Stimulated activated naive CD8-positive, alpha-beta T cell treated with anti-CD3 and anti-CD28 coated beads, Interleukin-15, amount 100 ng/mL, for 72 hours (primary cell): ENCODE data around the gene L3MBTL2.

ENCODE experiments used
- ATAC-seq: fragments of 150-1000 bp; cut with Tn5 transposase; 2 replicates; pipeline ENCODE4 v1.10.0; 2021; ENCODE audit warnings: mild to moderate bottlenecking, moderate library complexity
- DNase-seq, 2 donors: peaks; one replicate each; pipeline ENCODE4 v3.0.0; 2021 to 2022
- H3K27ac Mint-ChIP-seq, 2 donors: one replicate each; pipeline ENCODE4 v1.8.0; 2022; ENCODE audit warnings: mild to moderate bottlenecking in 2 of 2, mixed read lengths in 2 of 2, moderate library complexity in 2 of 2
- H3K27me3 Mint-ChIP-seq: one replicate; pipeline ENCODE4 v1.8.0; 2022; ENCODE audit warnings: mixed read lengths
- H3K4me1 Mint-ChIP-seq: one replicate; pipeline ENCODE4 v1.8.0; 2022; ENCODE audit warnings: mild to moderate bottlenecking, mixed read lengths
- H3K4me3 Mint-ChIP-seq, 2 donors: one replicate each; pipeline ENCODE4 v1.8.0; 2022; ENCODE audit warnings: mild to moderate bottlenecking in 2 of 2, mixed read lengths in 2 of 2, moderate library complexity in 1 of 2
- H3K9me3 Mint-ChIP-seq, 2 donors: one replicate each; pipeline ENCODE4 v1.8.0; 2022; ENCODE audit warnings: mixed read lengths in 2 of 2

L3MBTL2 gene

GRCh38 chr22:41264408-41264941 lies 59.4 kb downstream of the L3MBTL2 start:
- DNase-seq, result no peak
- peak overlapping the region; percentile 66 to 87 for H3K27ac Mint-ChIP-seq
- H3K9me3 Mint-ChIP-seq, result no peaks in the 10 kb centered on the region
- H3K4me3 Mint-ChIP-seq, result no peak overlapping the region
- ATAC-seq, result no peak
- H3K4me1 Mint-ChIP-seq, result peaks cover 8% of the 10 kb centered on the region
- no peaks in the 10 kb centered on the region for H3K27me3 Mint-ChIP-seq

GRCh38 chr22:41267958-41268357 lies 62.8 kb downstream of the L3MBTL2 start:
- peaks cover 8% of the 10 kb centered on the region for H3K4me1 Mint-ChIP-seq
- no peak for ATAC-seq
- no peaks in the 10 kb centered on the region for H3K9me3 Mint-ChIP-seq
- no peak overlapping the region for H3K4me3 Mint-ChIP-seq
- no peak overlapping the region for H3K27ac Mint-ChIP-seq
- no peaks in the 10 kb centered on the region for H3K27me3 Mint-ChIP-seq
- no peak for DNase-seq

GRCh38 chr22:41271787-41272186 lies 66.7 kb downstream of the L3MBTL2 start:
- no peaks in the 10 kb centered on the region for H3K27me3 Mint-ChIP-seq
- H3K27ac Mint-ChIP-seq, result no peak overlapping the region
- no peaks in the 10 kb centered on the region for H3K9me3 Mint-ChIP-seq
- DNase-seq (no peak), ATAC-seq (peak; percentile 23)
- H3K4me1 Mint-ChIP-seq, result no peaks in the 10 kb centered on the region
- no peak overlapping the region for H3K4me3 Mint-ChIP-seq

GRCh38 chr22:41273128-41273527 lies 68.0 kb downstream of the L3MBTL2 start:
- no peak for ATAC-seq
- no peak overlapping the region for H3K4me3 Mint-ChIP-seq
- DNase-seq, result no peak
- H3K9me3 Mint-ChIP-seq, result no peaks in the 10 kb centered on the region
- H3K4me1 Mint-ChIP-seq, result no peaks in the 10 kb centered on the region
- no peak overlapping the region for H3K27ac Mint-ChIP-seq
- no peaks in the 10 kb centered on the region for H3K27me3 Mint-ChIP-seq

- no peak for DNase-seq
- Mint-ChIP-seq H3K4me3 (no peak overlapping the region), H3K9me3 (no peaks in the 10 kb centered on the region)
Measured at GRCh38 chr22:41274856-41275255, 69.7 kb downstream of the L3MBTL2 start.

GRCh38 chr22:41280065-41280464 lies 75.0 kb downstream of the L3MBTL2 start:
- no peak overlapping the region for H3K27ac Mint-ChIP-seq
- H3K4me3 Mint-ChIP-seq, result no peak overlapping the region

More at GRCh38 chr22:41274856-41275255, 69.7 kb downstream of the L3MBTL2 start:
- H3K4me1 Mint-ChIP-seq, result no peaks in the 10 kb centered on the region
- no peak for ATAC-seq
- H3K27ac Mint-ChIP-seq, result peak overlapping the region in 1 of 2 donors; percentile 91
- H3K27me3 Mint-ChIP-seq, result no peaks in the 10 kb centered on the region

GRCh38 chr22:41280854-41281253 lies 75.7 kb downstream of the L3MBTL2 start:
- Mint-ChIP-seq H3K4me3 (no peak overlapping the region), H3K27ac (peak overlapping the region; percentile 81 to 93), H3K4me1 (peaks cover 40% of the 10 kb centered on the region), H3K9me3 (no peaks in the 10 kb centered on the region), H3K27me3 (no peaks in the 10 kb centered on the region)
- no peak for DNase-seq
- no peak for ATAC-seq

More at GRCh38 chr22:41280065-41280464, 75.0 kb downstream of the L3MBTL2 start:
- ATAC-seq (no peak), DNase-seq (no peak)
- peaks cover 38% of the 10 kb centered on the region for H3K4me1 Mint-ChIP-seq
- H3K9me3 Mint-ChIP-seq, result no peaks in the 10 kb centered on the region
- H3K27me3 Mint-ChIP-seq, result no peaks in the 10 kb centered on the region
